ENCODE results near the gene TMC2. TPM values are rescaled to one million over a fixed set of nuclear protein-coding genes. Genes with fewer than 3 reads are reported as not detected.
A peak's percentile ranks its signal among the peaks of the same experiment; 100 is the strongest.

TMC2 gene
- total RNA-seq, 2 experiments from 2014 or later: not detected

DNA sequence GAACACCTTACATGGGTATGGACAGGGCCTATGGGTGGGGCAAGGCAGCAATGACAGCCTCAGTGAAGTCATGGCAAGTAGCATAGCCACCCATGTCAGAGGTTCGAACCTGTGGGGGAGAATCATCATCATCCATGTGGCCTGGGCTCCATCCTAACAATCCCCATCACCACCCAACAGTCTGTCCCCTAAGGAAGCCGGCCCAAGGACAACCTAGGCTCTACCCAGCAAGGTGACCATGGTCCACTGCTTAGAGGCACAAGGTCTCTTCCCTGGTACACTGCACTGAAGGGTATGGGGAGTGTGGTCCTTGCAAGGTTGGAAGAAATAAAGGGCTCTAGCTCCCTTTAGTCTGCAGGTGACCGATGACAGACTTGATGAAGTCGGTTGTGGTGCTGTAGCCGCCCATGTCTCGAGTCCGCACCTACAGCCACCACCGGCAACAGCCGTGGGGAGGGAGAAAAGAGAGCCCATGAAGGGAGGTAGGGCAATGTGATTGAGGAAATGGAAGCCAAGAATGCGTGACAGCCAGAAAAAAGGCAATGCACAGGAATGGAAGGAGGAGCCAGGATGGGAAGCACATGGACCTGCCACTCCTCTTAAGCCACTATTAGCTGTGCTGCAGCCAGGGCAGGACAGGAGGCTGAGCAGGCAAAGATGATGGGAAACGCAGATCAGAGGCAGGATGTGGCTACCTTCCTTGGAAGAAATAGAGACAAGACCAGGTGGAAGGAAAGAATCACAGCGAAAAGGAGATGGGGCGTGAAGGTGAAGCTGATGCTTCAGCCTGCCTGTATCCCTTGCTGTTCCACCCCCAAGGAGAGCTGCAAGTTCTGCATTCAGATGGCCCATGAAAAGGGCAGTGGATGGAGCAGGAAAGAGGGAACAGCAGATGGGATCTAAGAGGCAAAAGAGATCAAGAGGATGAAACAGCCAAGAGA is 122.3 kb downstream of the TMC2 start:
- H3K36me3 Mint-ChIP-seq (ENCODE audit: low read depth): peaks cover 71% of the 10 kb centered on the region
- POLR2A ChIA-PET: interaction anchor here (0.7 to 10.0 kb wide), 6 partner anchors 5 to 73 kb away, joined by 3 to 156 read pairs (median 4); partner anchors contain the start of gene NOP56
- no peaks in the 10 kb centered on the region for H3K9me3 Mint-ChIP-seq
- no peak overlapping the region for H3K4me3 Mint-ChIP-seq
- TF ChIP-seq, protein P1, sequence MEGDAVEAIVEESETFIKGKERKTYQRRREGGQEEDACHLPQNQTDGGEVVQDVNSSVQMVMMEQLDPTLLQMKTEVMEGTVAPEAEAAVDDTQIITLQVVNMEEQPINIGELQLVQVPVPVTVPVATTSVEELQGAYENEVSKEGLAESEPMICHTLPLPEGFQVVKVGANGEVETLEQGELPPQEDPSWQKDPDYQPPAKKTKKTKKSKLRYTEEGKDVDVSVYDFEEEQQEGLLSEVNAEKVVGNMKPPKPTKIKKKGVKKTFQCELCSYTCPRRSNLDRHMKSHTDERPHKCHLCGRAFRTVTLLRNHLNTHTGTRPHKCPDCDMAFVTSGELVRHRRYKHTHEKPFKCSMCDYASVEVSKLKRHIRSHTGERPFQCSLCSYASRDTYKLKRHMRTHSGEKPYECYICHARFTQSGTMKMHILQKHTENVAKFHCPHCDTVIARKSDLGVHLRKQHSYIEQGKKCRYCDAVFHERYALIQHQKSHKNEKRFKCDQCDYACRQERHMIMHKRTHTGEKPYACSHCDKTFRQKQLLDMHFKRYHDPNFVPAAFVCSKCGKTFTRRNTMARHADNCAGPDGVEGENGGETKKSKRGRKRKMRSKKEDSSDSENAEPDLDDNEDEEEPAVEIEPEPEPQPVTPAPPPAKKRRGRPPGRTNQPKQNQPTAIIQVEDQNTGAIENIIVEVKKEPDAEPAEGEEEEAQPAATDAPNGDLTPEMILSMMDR (IDR thresholded peaks at IDR 0.05): no peak
- ATAC-seq (peak; percentile 31), DNase-seq (peak; percentile 34)
- intact Hi-C loops (cut with micrococcal nuclease): no loop called here
- H3K27ac Mint-ChIP-seq: peak overlapping the region; percentile 67
- no peaks in the 10 kb centered on the region for H3K27me3 Mint-ChIP-seq
- peaks cover 47% of the 10 kb centered on the region for H3K4me1 Mint-ChIP-seq (ENCODE audit: low read depth)
- CTCF ChIA-PET: no interaction called here

DNA sequence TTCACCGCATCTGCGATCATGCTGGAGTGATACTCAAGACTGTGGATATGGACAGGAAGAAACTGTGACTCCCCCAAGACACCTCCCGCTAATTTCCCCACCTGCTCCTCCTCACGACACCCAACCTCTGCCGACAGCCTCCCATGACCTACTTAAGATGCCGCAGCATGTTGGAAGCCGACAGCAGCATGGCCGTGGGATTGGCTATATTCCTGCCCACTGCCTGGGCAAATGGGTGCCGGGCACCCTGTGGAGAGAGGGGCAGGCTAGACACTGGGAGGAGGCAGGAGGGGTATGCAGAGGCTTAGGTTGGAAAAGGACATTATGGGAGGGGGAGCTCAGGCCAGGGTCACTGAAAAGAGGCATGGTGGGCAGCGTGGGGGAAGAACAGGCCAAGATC is 123.2 kb downstream of the TMC2 start:
- peaks cover 65% of the 10 kb centered on the region for H3K36me3 Mint-ChIP-seq (ENCODE audit: low read depth)
- TF ChIP-seq, protein P1 (IDR thresholded peaks at IDR 0.05): no peak
- ATAC-seq: no peak
- H3K27ac Mint-ChIP-seq: peak overlapping the region; percentile 39
- no peak for DNase-seq
- H3K9me3 Mint-ChIP-seq: no peaks in the 10 kb centered on the region
- peaks cover 42% of the 10 kb centered on the region for H3K4me1 Mint-ChIP-seq (ENCODE audit: low read depth)
- POLR2A ChIA-PET: interaction anchor here (0.8 to 10.0 kb wide), 4 partner anchors 6 to 38 kb away, joined by 3 to 156 read pairs (median 4); partner anchors contain the start of gene NOP56
- H3K27me3 Mint-ChIP-seq: no peaks in the 10 kb centered on the region
- intact Hi-C loops (cut with micrococcal nuclease): no loop called here
- CTCF ChIA-PET: no interaction called here
- H3K4me3 Mint-ChIP-seq: no peak overlapping the region

DNA sequence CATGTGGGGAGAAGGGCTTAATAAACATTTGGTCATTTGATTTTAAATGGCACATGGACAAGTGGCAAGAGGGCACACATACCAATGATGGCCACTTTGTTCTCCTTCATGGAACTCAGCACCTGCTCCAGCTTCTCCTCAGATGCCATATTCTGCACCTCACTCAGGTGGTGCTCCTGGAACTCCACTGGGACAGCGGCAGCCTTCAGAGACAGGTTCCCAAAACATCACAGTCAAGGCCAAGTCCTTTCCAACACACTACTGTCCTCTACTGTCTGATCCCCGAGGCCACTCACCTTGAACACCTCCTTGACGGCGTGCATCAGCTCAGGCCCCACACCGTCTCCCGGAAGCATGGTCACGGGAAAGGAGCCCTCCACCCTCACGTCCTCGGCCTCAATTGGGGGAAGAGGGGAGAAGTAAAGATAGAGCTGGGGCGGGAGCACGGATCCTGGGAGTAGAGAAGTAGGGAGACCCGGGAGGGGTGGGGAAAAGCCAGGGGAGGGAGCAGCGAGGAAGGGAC is 127.1 kb downstream of the TMC2 start:
- TF ChIP-seq, protein P1 (IDR thresholded peaks at IDR 0.05): no peak
- ChIA-PET POLR2A (interaction anchor here (1.3 to 10.0 kb wide), 5 partner anchors 9 to 193 kb away, joined by 3 to 156 read pairs (median 6); partner anchors contain the start of gene NOP56), CTCF (interaction anchor here (1.2 kb wide), 1 partner anchor 25 kb away, joined by 3 read pairs; no protein-coding TSS in a partner anchor)
- no peaks in the 10 kb centered on the region for H3K27me3 Mint-ChIP-seq
- peak overlapping the region; percentile 86 for H3K4me3 Mint-ChIP-seq
- DNase-seq (no peak), ATAC-seq (no peak)
- H3K9me3 Mint-ChIP-seq: no peaks in the 10 kb centered on the region
- peaks cover 27% of the 10 kb centered on the region for H3K36me3 Mint-ChIP-seq (ENCODE audit: low read depth)
- peak overlapping the region; percentile 98 for H3K27ac Mint-ChIP-seq
- H3K4me1 Mint-ChIP-seq (ENCODE audit: low read depth): peaks cover 20% of the 10 kb centered on the region
- intact Hi-C loops (cut with micrococcal nuclease): no loop called here

DNA sequence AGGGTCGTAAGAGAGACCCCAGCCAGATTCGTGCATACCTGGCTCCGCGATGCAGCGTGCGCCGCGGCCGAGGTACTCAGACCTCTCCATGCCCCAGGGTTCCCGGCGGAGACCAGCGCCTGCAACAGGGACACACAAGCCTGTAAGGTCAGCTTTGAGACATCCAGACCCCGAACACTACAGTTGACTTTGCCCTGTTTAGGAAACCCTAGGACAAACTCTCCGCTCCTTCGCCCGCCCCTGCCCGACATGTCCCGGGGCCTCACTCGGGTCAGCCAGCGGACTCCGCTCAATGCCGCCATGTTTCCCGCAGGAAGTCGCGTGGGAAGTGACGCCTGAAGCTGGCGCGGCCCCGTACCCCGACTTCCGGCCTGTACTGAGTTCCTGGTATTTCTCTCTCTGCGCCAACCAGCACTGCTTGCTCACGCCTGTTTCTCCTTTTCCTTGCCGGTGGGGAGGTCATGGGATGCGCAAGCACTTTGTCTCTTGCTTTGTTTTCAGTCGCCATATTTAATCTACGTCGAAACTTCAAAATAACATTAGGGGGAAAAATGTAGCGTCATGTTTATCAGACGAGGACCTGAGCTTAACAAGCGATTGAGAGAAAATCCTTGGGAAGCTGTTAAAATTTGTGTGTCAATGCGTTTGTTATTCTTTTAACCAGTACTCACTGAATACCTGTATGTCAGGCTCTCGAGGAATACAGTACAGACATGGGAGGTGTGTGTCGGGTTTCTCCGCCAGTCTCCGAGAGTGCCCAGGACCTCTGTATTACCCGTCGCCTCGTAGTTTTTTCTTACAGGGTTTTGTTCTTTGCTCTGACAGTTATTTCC is 127.7 kb downstream of the TMC2 start, which contains the start of gene IDH3B:
TSS of gene IDH3B (minus strand) at position 330 of the 833 bp plus-strand sequence. CDS start at position 302, 28 bp downstream.
- intact Hi-C loops (cut with micrococcal nuclease): no loop called here
- Mint-ChIP-seq H3K27me3 (no peaks in the 10 kb centered on the region), H3K4me1 (ENCODE audit: low read depth) (peaks cover 15% of the 10 kb centered on the region), H3K27ac (peak within 1 kb of the TSS; percentile 98), H3K36me3 (ENCODE audit: low read depth) (peaks cover 20% of the 10 kb centered on the region), H3K4me3 (peak within 1 kb of the TSS; percentile 86), H3K9me3 (no peaks in the 10 kb centered on the region)
- TF ChIP-seq, protein P1 (IDR thresholded peaks at IDR 0.05): no peak
- POLR2A ChIA-PET: interaction anchor here (0.9 to 10.0 kb wide), 6 partner anchors 9 to 457 kb away, joined by 3 to 156 read pairs (median 5); partner anchors contain the start of gene NOP56
- ATAC-seq (peak; percentile 97), DNase-seq (peak; percentile 96)
- CTCF ChIA-PET: interaction anchor here (1.0 to 1.4 kb wide), 3 partner anchors 9 to 140 kb away, joined by 3 to 6 read pairs (median 3); no protein-coding TSS in a partner anchor

Measured in activated CD8-positive, alpha-beta T cell treated with anti-CD3 and anti-CD28 coated beads for 36 hours (primary cell).